ENCODE measurements around the gene CBFA2T2. TPM values are rescaled to one million over a fixed set of nuclear protein-coding genes. Genes with fewer than 3 reads are reported as not detected.

Gene CBFA2T2
- total RNA-seq, 2 donors from 2014 or later, result 11.6 to 12.2 TPM

- no peak overlapping the region for H3K27ac Mint-ChIP-seq
- no peaks in the 10 kb centered on the region for H3K9me3 Mint-ChIP-seq
- H3K36me3 Mint-ChIP-seq, result no peaks in the 10 kb centered on the region
- H3K4me3 Mint-ChIP-seq, result no peak overlapping the region
- peaks cover 6 to 10% of the 10 kb centered on the region in 2 donors for H3K4me1 Mint-ChIP-seq (ENCODE audit: low read depth in 2 of 2)
- no peak for ATAC-seq
- DNase-seq (ENCODE audit: low spot score), result no peak
- no peaks in the 10 kb centered on the region for H3K27me3 Mint-ChIP-seq
These were observed 169.6 kb downstream of the CBFA2T2 start for GRCh38 chr20:33659341-33660034.

GRCh38 chr20:33660035-33660684 is 170.3 kb downstream of the CBFA2T2 start:
- H3K9me3 Mint-ChIP-seq, result no peaks in the 10 kb centered on the region
- H3K36me3 Mint-ChIP-seq, result no peaks in the 10 kb centered on the region
- DNase-seq (ENCODE audit: low spot score) (no peak), ATAC-seq (no peak)
- H3K27me3 Mint-ChIP-seq, result no peaks in the 10 kb centered on the region
- no peak overlapping the region for H3K27ac Mint-ChIP-seq
- H3K4me1 Mint-ChIP-seq (ENCODE audit: low read depth in 2 of 2), result peaks cover 13 to 16% of the 10 kb centered on the region in 2 donors
- no peak overlapping the region for H3K4me3 Mint-ChIP-seq

- no peak for ATAC-seq
- Mint-ChIP-seq H3K4me1 (ENCODE audit: low read depth in 2 of 2) (peaks cover 16 to 17% of the 10 kb centered on the region in 2 donors), H3K9me3 (no peaks in the 10 kb centered on the region), H3K36me3 (no peaks in the 10 kb centered on the region), H3K27ac (no peak overlapping the region), H3K4me3 (no peak overlapping the region), H3K27me3 (no peaks in the 10 kb centered on the region)
- DNase-seq (ENCODE audit: low spot score), result no peak
These were observed 170.8 kb downstream of the CBFA2T2 start for GRCh38 chr20:33660685-33661058.

GRCh38 chr20:33662172-33662571 is 172.3 kb downstream of the CBFA2T2 start, which contains the start of gene C20orf144:
TSS of gene C20orf144 (plus strand) at chr20:33662327. CDS start at chr20:33662346, 19 bp downstream.
- H3K4me3 Mint-ChIP-seq, result peak within 1 kb of the TSS; percentile 87
- H3K27ac Mint-ChIP-seq, result peak within 1 kb of the TSS; percentile 62 to 86
- H3K27me3 Mint-ChIP-seq, result no peaks in the 10 kb centered on the region
- no peak for ATAC-seq
- peaks cover 22 to 25% of the 10 kb centered on the region in 2 donors for H3K4me1 Mint-ChIP-seq (ENCODE audit: low read depth in 2 of 2)
- H3K9me3 Mint-ChIP-seq, result no peaks in the 10 kb centered on the region
- DNase-seq (ENCODE audit: low spot score), result no peak
- H3K36me3 Mint-ChIP-seq, result no peaks in the 10 kb centered on the region

GRCh38 chr20:33663161-33664084 is 173.5 kb downstream of the CBFA2T2 start:
- peak; percentile 81 to 84 for ATAC-seq
- peak overlapping the region; percentile 87 for H3K4me3 Mint-ChIP-seq
- H3K27ac Mint-ChIP-seq, result peak overlapping the region; percentile 80 to 86
- no peaks in the 10 kb centered on the region for H3K36me3 Mint-ChIP-seq
- peaks cover 22 to 27% of the 10 kb centered on the region in 2 donors for H3K4me1 Mint-ChIP-seq (ENCODE audit: low read depth in 2 of 2)
- DNase-seq (ENCODE audit: low spot score), result peak; percentile 92
- H3K9me3 Mint-ChIP-seq, result no peaks in the 10 kb centered on the region
- H3K27me3 Mint-ChIP-seq, result no peaks in the 10 kb centered on the region

GRCh38 chr20:33664085-33664761 is 174.3 kb downstream of the CBFA2T2 start:
- H3K36me3 Mint-ChIP-seq, result no peaks in the 10 kb centered on the region
- peak overlapping the region; percentile 80 to 86 for H3K27ac Mint-ChIP-seq
- H3K9me3 Mint-ChIP-seq, result no peaks in the 10 kb centered on the region
- peaks cover 22 to 29% of the 10 kb centered on the region in 2 donors for H3K4me1 Mint-ChIP-seq (ENCODE audit: low read depth in 2 of 2)
- peak overlapping the region; percentile 87 for H3K4me3 Mint-ChIP-seq
- no peak for DNase-seq (ENCODE audit: low spot score)
- H3K27me3 Mint-ChIP-seq, result no peaks in the 10 kb centered on the region
- no peak for ATAC-seq

GRCh38 chr20:33664762-33665144 is 174.9 kb downstream of the CBFA2T2 start:
- Mint-ChIP-seq H3K27ac (peak overlapping the region; percentile 80 to 86), H3K9me3 (no peaks in the 10 kb centered on the region), H3K27me3 (no peaks in the 10 kb centered on the region), H3K4me3 (peak overlapping the region; percentile 87), H3K36me3 (no peaks in the 10 kb centered on the region), H3K4me1 (ENCODE audit: low read depth in 2 of 2) (peaks cover 22 to 30% of the 10 kb centered on the region in 2 donors)
- ATAC-seq (no peak), DNase-seq (ENCODE audit: low spot score) (no peak)

- H3K9me3 Mint-ChIP-seq, result no peaks in the 10 kb centered on the region
- no peaks in the 10 kb centered on the region for H3K27me3 Mint-ChIP-seq
- peaks cover 22 to 31% of the 10 kb centered on the region in 2 donors for H3K4me1 Mint-ChIP-seq (ENCODE audit: low read depth in 2 of 2)
- H3K4me3 Mint-ChIP-seq, result peak within 1 kb of the TSS; percentile 93
- ATAC-seq, result peak; percentile 81 to 87
- DNase-seq (ENCODE audit: low spot score), result peak; percentile 92
- no peaks in the 10 kb centered on the region for H3K36me3 Mint-ChIP-seq
- peak within 1 kb of the TSS; percentile 80 to 86 for H3K27ac Mint-ChIP-seq
These were observed 176.7 kb downstream of the CBFA2T2 start, which contains the start of gene ACTL10 for GRCh38 chr20:33666293-33667244. TSS of gene ACTL10 (plus strand) at chr20:33666943. CDS start at chr20:33667498, 555 bp downstream.

GRCh38 chr20:33667245-33667675 is 177.4 kb downstream of the CBFA2T2 start:
- ATAC-seq, result peak; percentile 37 to 46

GRCh38 chr20:33667676-33668465 is 178.0 kb downstream of the CBFA2T2 start:
- ATAC-seq, result peak; percentile 69 to 76
- peak overlapping the region; percentile 33 to 47 for H3K27ac Mint-ChIP-seq
- peak overlapping the region; percentile 78 for H3K4me3 Mint-ChIP-seq
- H3K36me3 Mint-ChIP-seq, result no peaks in the 10 kb centered on the region
- DNase-seq (ENCODE audit: low spot score), result peak; percentile 82
- H3K27me3 Mint-ChIP-seq, result no peaks in the 10 kb centered on the region
- peaks cover 20 to 34% of the 10 kb centered on the region in 2 donors for H3K4me1 Mint-ChIP-seq (ENCODE audit: low read depth in 2 of 2)
- H3K9me3 Mint-ChIP-seq, result no peaks in the 10 kb centered on the region

More at GRCh38 chr20:33667245-33667675, 177.4 kb downstream of the CBFA2T2 start:
- Mint-ChIP-seq H3K36me3 (no peaks in the 10 kb centered on the region), H3K9me3 (no peaks in the 10 kb centered on the region), H3K27me3 (no peaks in the 10 kb centered on the region), H3K4me3 (peak overlapping the region; percentile 78), H3K4me1 (ENCODE audit: low read depth in 2 of 2) (peaks cover 22 to 35% of the 10 kb centered on the region in 2 donors), H3K27ac (peak overlapping the region; percentile 74 to 80)
- DNase-seq (ENCODE audit: low spot score), result no peak

- Mint-ChIP-seq H3K27me3 (no peaks in the 10 kb centered on the region), H3K27ac (peak overlapping the region in 1 of 2 donors; percentile 33), H3K9me3 (no peaks in the 10 kb centered on the region), H3K4me1 (ENCODE audit: low read depth in 2 of 2) (peaks cover 24 to 39% of the 10 kb centered on the region in 2 donors), H3K4me3 (peak overlapping the region; percentile 78), H3K36me3 (no peaks in the 10 kb centered on the region)
- no peak for ATAC-seq
- DNase-seq (ENCODE audit: low spot score), result no peak
These were observed 178.7 kb downstream of the CBFA2T2 start for GRCh38 chr20:33668466-33669155.

Data from natural killer cell treated with Interleukin-12 subunit alpha and Interleukin-12 subunit beta and Interleukin-15 and Interleukin-18, amount 100 ng/mL, for 72 hours (primary cell).